Panc1 (cell line): ENCODE data around the gene CCR5AS.

Experiments
- ATAC-seq: fragments of 200-7000 bp; cut with Tn5 transposase; 2 replicates; pipeline ENCODE4 v1.9.1; 2020; ENCODE audit warnings: mild to moderate bottlenecking, moderate library complexity
- BruUV-seq: library from RNA; stranded (reverse); fragments of 400-500 nt; replicated peaks from 2 replicates; lab custom pipeline; 2021; lab: Mats Ljungman, UMichigan
- CTCF ChIA-PET: fragments of 300-600 bp; sonication (Branson Sonifier 250); formaldehyde crosslinking; loops from one replicate; lab custom pipeline; 2022; ENCODE audit warnings: antibody characterized with exemption; lab: Charles Lee
- POLR2A ChIA-PET: fragments of 300-600 bp; sonication (Branson Sonifier 250); formaldehyde crosslinking; loops from one replicate; lab custom pipeline; 2022; ENCODE audit warnings: antibody characterized with exemption; lab: Charles Lee
- DNase-seq: peaks from one replicate; pipeline ENCODE4 v3.0.0-alpha.2; 2010; ENCODE audit warnings: low read depth, low spot score
- H3K27ac ChIP-seq: 2 replicates; pipeline ENCODE4 v1.5.1; 2011; ENCODE audit warnings: mild to moderate bottlenecking, low read length, inconsistent platforms
- H3K27me3 ChIP-seq: fragments of 200-500 bp; sonication (Bioruptor generic); 2 replicates; pipeline ENCODE4 v1.6.0; 2014; ENCODE audit warnings: low read length, inconsistent platforms; ENCODE audit not compliant: control insufficient read depth, insufficient read depth
- H3K36me3 ChIP-seq: fragments of 200-500 bp; sonication (Bioruptor generic); 2 replicates; pipeline ENCODE4 v1.5.1; 2014; ENCODE audit warnings: inconsistent platforms, mild to moderate bottlenecking, low read length, moderate library complexity; ENCODE audit not compliant: control insufficient read depth, insufficient read depth
- H3K4me1 ChIP-seq: 2 replicates; pipeline ENCODE4 v1.5.1; 2011; ENCODE audit warnings: inconsistent platforms, mild to moderate bottlenecking, low read length, moderate library complexity; ENCODE audit not compliant: control insufficient read depth, insufficient read depth
- H3K4me3 ChIP-seq, 2 experiments: 2 replicates each; pipeline ENCODE4 v1.5.1; 2011 to 2012; ENCODE audit warnings: low read depth in 2 of 2, low read length in 2 of 2, mild to moderate bottlenecking in 2 of 2, inconsistent platforms in 1 of 2, moderate library complexity in 1 of 2
- H3K9me3 ChIP-seq: fragments of 200-500 bp; sonication (Bioruptor generic); 2 replicates; pipeline ENCODE4 v1.5.1; 2014; ENCODE audit warnings: low read depth, mild to moderate bottlenecking, inconsistent platforms, low read length, moderate library complexity; ENCODE audit not compliant: control insufficient read depth, insufficient read depth
- CTCF ChIP-seq: fragments of 450-650 bp; IDR thresholded peaks from 2 replicates; pipeline ENCODE4 v1.5.1; 2017; ENCODE audit warnings: mild to moderate bottlenecking
- POLR2AphosphoS5 ChIP-seq: IDR thresholded peaks from 2 replicates; pipeline ENCODE4 v1.6.1; 2012; ENCODE audit warnings: mild to moderate bottlenecking, low read depth, low read length, moderate library complexity
- REST ChIP-seq, 2 experiments: IDR thresholded peaks; 2 replicates each; pipeline ENCODE4 v1.6.1; 2011 to 2012; ENCODE audit warnings: low read depth in 2 of 2, control low read depth in 1 of 2, low read length in 1 of 2, mild to moderate bottlenecking in 1 of 2, moderate library complexity in 1 of 2; ENCODE audit not compliant: insufficient read depth in 1 of 2
- SIN3A ChIP-seq: IDR thresholded peaks from 2 replicates; pipeline ENCODE4 v1.6.1; 2012; ENCODE audit warnings: low read depth, mild to moderate bottlenecking, low read length, moderate library complexity, borderline replicate concordance; ENCODE audit not compliant: insufficient read depth
- TCF7L2 ChIP-seq: IDR thresholded peaks from 2 replicates; pipeline ENCODE4 v1.6.1; 2011; ENCODE audit warnings: mild to moderate bottlenecking, low read depth, low read length, inconsistent platforms
- in situ Hi-C: cut with HindIII; loops from 2 replicates; pipeline ENCODE4 v1.10.0; 2016; ENCODE audit warnings: low sequenced_read_pairs, low pct_unique_long_range_greater_than_20kb
- intact Hi-C: fragments of 100-400 bp; cut with micrococcal nuclease; formaldehyde crosslinking; loops from one replicate; pipeline ENCODE4 v1.10.0; 2022; ENCODE audit not compliant: unreplicated experiment

The CCR5AS gene

GRCh38 chr3:46410669-46411068 is 3.8 kb upstream of the CCR5AS start:
- no peaks in the 10 kb centered on the region for H3K36me3 ChIP-seq
- no peak for TF ChIP-seq TCF7L2
- no peak overlapping the region for H3K27ac ChIP-seq
- H3K9me3 ChIP-seq, result no peaks in the 10 kb centered on the region
- in situ Hi-C loops, result no loop called here
- no peaks in the 10 kb centered on the region for H3K27me3 ChIP-seq
- CTCF ChIA-PET, result interaction anchor here (0.6 kb wide), 1 partner anchor 381 kb away, joined by 3 read pairs; no protein-coding TSS in a partner anchor
- no peak overlapping the region for H3K4me3 ChIP-seq
- no peaks in the 10 kb centered on the region for H3K4me1 ChIP-seq
- intact Hi-C loops, result no loop called here
- DNase-seq, result no peak
- no TSS peak for BruUV-seq
- no peak for ATAC-seq
- POLR2A ChIA-PET, result no interaction called here

- Histone ChIP-seq H3K36me3 (no peaks in the 10 kb centered on the region), H3K4me1 (no peaks in the 10 kb centered on the region), H3K27me3 (no peaks in the 10 kb centered on the region), H3K4me3 (no peak overlapping the region), H3K9me3 (no peaks in the 10 kb centered on the region), H3K27ac (no peak overlapping the region)
- BruUV-seq, result no TSS peak
- ChIA-PET CTCF (no interaction called here), POLR2A (no interaction called here)
- intact Hi-C loops (no loop called here), in situ Hi-C loops (no loop called here)
- ATAC-seq, result no peak
- no peak for DNase-seq
- TF ChIP-seq REST (IDR thresholded peaks at IDR 0.05; ENCODE audit: insufficient read depth in 1 of 2, low read depth in 2 of 2, low read length in 1 of 2), result no peak
- no peak for TF ChIP-seq CTCF
- TF ChIP-seq TCF7L2, result no peak
- TF ChIP-seq SIN3A, result no peak
- no peak for TF ChIP-seq POLR2AphosphoS5
Measured at GRCh38 chr3:46409739-46410489, 3.0 kb upstream of the CCR5AS start.

GRCh38 chr3:46408853-46409252 is 2.0 kb upstream of the CCR5AS start:
- no peaks in the 10 kb centered on the region for H3K36me3 ChIP-seq
- no peak for ATAC-seq
- intact Hi-C loops, result no loop called here
- H3K4me1 ChIP-seq, result no peaks in the 10 kb centered on the region
- in situ Hi-C loops, result no loop called here
- no peak overlapping the region for H3K4me3 ChIP-seq
- DNase-seq, result no peak
- no peaks in the 10 kb centered on the region for H3K9me3 ChIP-seq
- no TSS peak for BruUV-seq
- H3K27me3 ChIP-seq, result no peaks in the 10 kb centered on the region
- ChIA-PET POLR2A (no interaction called here), CTCF (no interaction called here)
- no peak overlapping the region for H3K27ac ChIP-seq
- TF ChIP-seq TCF7L2 (no peak), REST (IDR thresholded peaks at IDR 0.05; ENCODE audit: insufficient read depth in 1 of 2, low read depth in 2 of 2, low read length in 1 of 2) (no peak), POLR2AphosphoS5 (no peak), CTCF (no peak), SIN3A (no peak)
